Ovary (tissue), 9 donors: Measurements from ENCODE around the gene GTF2H1. TPM values are rescaled to one million over a fixed set of nuclear protein-coding genes. Genes with fewer than 3 reads are reported as not detected.

Experiments
- DNase-seq, 5 donors: peaks; one replicate each; pipeline ENCODE4 v3.0.0-alpha.2; 2019 to 2020
- H3K27ac ChIP-seq, 2 donors: fragments of 200-600 bp; one replicate each; pipeline versions ENCODE4 v1.5.1 to v1.8.0; 2019 to 2022
- H3K27me3 ChIP-seq: fragments of 200-600 bp; one replicate; pipeline ENCODE4 v1.8.0; 2022
- H3K36me3 ChIP-seq: fragments of 200-600 bp; sonication (generic); one replicate; pipeline ENCODE4 v1.5.1; 2019
- H3K4me1 ChIP-seq: one replicate; pipeline ENCODE4 v1.8.1; 2013; ENCODE audit warnings: mild to moderate bottlenecking, moderate library complexity; ENCODE audit not compliant: insufficient read depth
- H3K4me3 ChIP-seq: fragments of 200-600 bp; sonication (generic); one replicate; pipeline ENCODE4 v1.5.1; 2017
- H3K9me3 ChIP-seq, 2 donors: fragments of 200-600 bp in 1 of 2; sonication (generic) in 1 of 2; one replicate each; pipeline versions ENCODE4 v1.5.1 to v1.8.1; 2013 to 2019; ENCODE audit warnings: mild to moderate bottlenecking in 1 of 2, moderate library complexity in 1 of 2
- CTCF ChIP-seq, 3 donors: fragments of 450-650 bp in 2 of 3; fragments of 200-600 bp in 1 of 3; IDR thresholded peaks; one replicate each; pipeline versions ENCODE4 v1.5.1 to v1.8.0; 2016 to 2022; ENCODE audit warnings: antibody characterized with exemption in 3 of 3, mild to moderate bottlenecking in 1 of 3
- EP300 ChIP-seq: sonication (generic); formaldehyde crosslinking; IDR thresholded peaks from one replicate; pipeline ENCODE4 v1.6.1; 2017; ENCODE audit warnings: antibody characterized with exemption
- POLR2A ChIP-seq: fragments of 450-650 bp; IDR thresholded peaks from one replicate; pipeline ENCODE4 v1.6.1; 2017; ENCODE audit warnings: antibody characterized with exemption, mild to moderate bottlenecking, moderate library complexity
- WGBS, 3 donors: extraction: QIAGEN DNeasy Blood & Tissue Kit in 1 of 3; methylation state at CpG; one replicate each; pipeline versions ENCODE4 v1.1.5 to v1.1.7; 2013 to 2017; 5-methylcytosine and 5-hydroxymethylcytosine counted together
- intact Hi-C, 4 donors: fragments of 100-400 bp; cut with DNase I; formaldehyde crosslinking; loops; one replicate each; pipeline versions ENCODE4 v1.11.0 to v1.15.1; 2022 to 2023
- polyA plus RNA-seq, 2 donors: library from polyadenylated mRNA; stranded (reverse); fragments of 200-250 nt in 1 of 2; fragments of 350-450 nt in 1 of 2; fragmentation: Illumina TruSeq in 1 of 2; extraction: RNeasy Lipid Tissue Mini Kit (QIAGEN cat#74804) in 1 of 2; gene quantifications; one replicate each; pipeline ENCODE4 v1.2.3, GENCODE V29; 2013 to 2014
- total RNA-seq, 7 donors: library from RNA; depleted of rRNA in 2 of 7; stranded (reverse); fragments of >200 nt in 2 of 7; fragmentation: NEBNext Ultra II Directional in 3 of 7; extraction: Animal tissue kit (Norgen Biotek cat#: 25700) in 3 of 7; gene quantifications; one replicate each; pipeline versions ENCODE4 v1.1.0 to v1.2.4, GENCODE V29; 2016 to 2023
- donor health status: DM: no; HTN: no; CAD: no; lungs with moderate emphysema.
- donor health status: DM: no; HTN: no; CAD: no.
- donor health status: Bipolar disorder and iron deficiency.
- donor health status: DM: yes; HTN: yes; CAD: no.
- donor health status: DM: no; HTN: no; CAD: no.
- donor health status: DM: yes; HTN: yes; CAD: no.

The GTF2H1 gene
- total and polyA plus RNA-seq, 9 donors, result 23.9 to 48.3 (median 38.3) TPM

GRCh38 chr11:18367431-18367830, 45.1 kb downstream of the GTF2H1 start:
- TF ChIP-seq EP300 (no peak), CTCF (IDR thresholded peaks at IDR 0.05) (no peak), POLR2A (no peak)
- DNase-seq, result no peak
- Histone ChIP-seq H3K4me3 (no peak overlapping the region), H3K9me3 (no peaks in the 10 kb centered on the region), H3K4me1 (no peaks in the 10 kb centered on the region), H3K36me3 (no peaks in the 10 kb centered on the region), H3K27me3 (no peaks in the 10 kb centered on the region), H3K27ac (no peak overlapping the region)
- intact Hi-C loops, result no loop called here
- 94 to 98% (median 96%) methylated on average over 3 of the region's 3 CpGs for WGBS, 3 donors

- 68 to 75% (median 69%) methylated on average over 2 of the region's 2 CpGs for WGBS, 3 donors
- Histone ChIP-seq H3K27me3 (no peaks in the 10 kb centered on the region), H3K4me1 (no peaks in the 10 kb centered on the region), H3K27ac (no peak overlapping the region), H3K4me3 (no peak overlapping the region), H3K9me3 (no peaks in the 10 kb centered on the region), H3K36me3 (no peaks in the 10 kb centered on the region)
- DNase-seq, result no peak
- TF ChIP-seq POLR2A (no peak), CTCF (IDR thresholded peaks at IDR 0.05) (no peak), EP300 (no peak)
- intact Hi-C loops, result no loop called here
Measured at GRCh38 chr11:18368221-18368620, 45.9 kb downstream of the GTF2H1 start.

GRCh38 chr11:18369398-18369797, 47.0 kb downstream of the GTF2H1 start:
- WGBS, 3 donors, result 57 to 78% (median 61%) methylated on average over 2 of the region's 2 CpGs
- DNase-seq, result no peak
- no peak for TF ChIP-seq CTCF (IDR thresholded peaks at IDR 0.05)
- TF ChIP-seq EP300, result no peak
- TF ChIP-seq POLR2A, result no peak
- intact Hi-C loops, result no loop called here
- no peaks in the 10 kb centered on the region for H3K36me3 ChIP-seq
- H3K27me3 ChIP-seq, result no peaks in the 10 kb centered on the region
- no peak overlapping the region for H3K4me3 ChIP-seq
- H3K9me3 ChIP-seq, result no peaks in the 10 kb centered on the region
- H3K4me1 ChIP-seq, result no peaks in the 10 kb centered on the region
- no peak overlapping the region for H3K27ac ChIP-seq

DNA sequence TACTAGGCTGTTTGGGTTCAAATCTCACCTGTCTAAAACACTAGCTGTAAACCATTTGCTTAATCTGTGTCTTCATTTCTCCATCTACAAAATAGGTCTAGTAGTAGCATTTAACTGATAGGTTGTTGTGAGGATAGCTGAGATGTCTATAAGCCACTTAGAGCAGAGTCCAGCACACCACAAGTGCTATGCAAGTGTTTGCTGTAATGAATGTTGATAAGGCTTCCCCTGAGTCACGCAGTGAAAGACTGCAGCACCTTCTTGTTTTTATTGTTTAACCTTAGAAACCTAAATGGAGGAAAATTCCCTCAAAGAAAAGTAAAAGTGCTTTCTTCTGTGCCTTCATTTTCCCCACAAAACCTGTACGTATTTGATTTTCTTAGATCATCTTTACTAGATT, 48.9 kb downstream of the GTF2H1 start:
- Histone ChIP-seq H3K27me3 (no peaks in the 10 kb centered on the region), H3K9me3 (no peaks in the 10 kb centered on the region), H3K36me3 (no peaks in the 10 kb centered on the region), H3K4me1 (no peaks in the 10 kb centered on the region), H3K4me3 (no peak overlapping the region), H3K27ac (no peak overlapping the region)
- no peak for DNase-seq
- WGBS, 3 donors, result 84 to 89% (median 85%) methylated on average over 2 of the region's 2 CpGs
- intact Hi-C loops, result no loop called here
- TF ChIP-seq EP300, result no peak
- no peak for TF ChIP-seq CTCF (IDR thresholded peaks at IDR 0.05)
- TF ChIP-seq POLR2A, result no peak

- 90 to 94% (median 93%) methylated on average over 2 of the region's 2 CpGs for WGBS, 3 donors
Measured at GRCh38 chr11:18372201-18372600, 49.8 kb downstream of the GTF2H1 start.

More at GRCh38 chr11:18372201-18372600, 49.8 kb downstream of the GTF2H1 start:
- no peaks in the 10 kb centered on the region for H3K36me3 ChIP-seq
- no peak for DNase-seq
- no peaks in the 10 kb centered on the region for H3K4me1 ChIP-seq
- no peak overlapping the region for H3K4me3 ChIP-seq
- intact Hi-C loops, result no loop called here
- TF ChIP-seq EP300 (no peak), CTCF (IDR thresholded peaks at IDR 0.05) (no peak), POLR2A (no peak)
- no peak overlapping the region for H3K27ac ChIP-seq
- H3K9me3 ChIP-seq, result no peaks in the 10 kb centered on the region
- no peaks in the 10 kb centered on the region for H3K27me3 ChIP-seq
